Endothelial cell (in vitro differentiated cells): Measurements from ENCODE around the gene OMA1. TPM values are rescaled to one million over a fixed set of nuclear protein-coding genes. Genes with fewer than 3 reads are reported as not detected.

Source experiments
- DNase-seq: peaks from one replicate; pipeline ENCODE4 v3.0.0; 2021; ENCODE audit warnings: low spot score
- H3K27ac Mint-ChIP-seq: one replicate; pipeline ENCODE4 v1.8.0; 2021; ENCODE audit warnings: mixed read lengths, inconsistent platforms; ENCODE audit not compliant: unreplicated experiment
- H3K27me3 Mint-ChIP-seq: one replicate; pipeline ENCODE4 v1.8.0; 2021; ENCODE audit warnings: mild to moderate bottlenecking, moderate library complexity, mixed read lengths, inconsistent platforms; ENCODE audit not compliant: unreplicated experiment
- H3K36me3 Mint-ChIP-seq: one replicate; pipeline ENCODE4 v1.8.0; 2021; ENCODE audit warnings: mild to moderate bottlenecking, low read depth, mixed read lengths, inconsistent platforms; ENCODE audit not compliant: unreplicated experiment
- H3K4me1 Mint-ChIP-seq: one replicate; pipeline ENCODE4 v1.8.0; 2021; ENCODE audit warnings: mild to moderate bottlenecking, mixed read lengths, inconsistent platforms; ENCODE audit not compliant: unreplicated experiment
- H3K4me3 Mint-ChIP-seq: one replicate; pipeline ENCODE4 v1.8.0; 2021; ENCODE audit warnings: mild to moderate bottlenecking, mixed read lengths, inconsistent platforms; ENCODE audit not compliant: unreplicated experiment
- H3K9me3 Mint-ChIP-seq: one replicate; pipeline ENCODE4 v1.8.0; 2021; ENCODE audit warnings: mixed read lengths, inconsistent platforms; ENCODE audit not compliant: unreplicated experiment
- CTCF ChIP-seq: fragments of 200-600 bp; sonication (generic); IDR thresholded peaks from one replicate; pipeline ENCODE4 v1.5.0; 2021; ENCODE audit warnings: antibody characterized with exemption; ENCODE audit not compliant: unreplicated experiment
- total RNA-seq: library from RNA; stranded (reverse); fragmentation: NEBNext Ultra II Directional; extraction: Animal tissue kit (Norgen Biotek cat#: 25700); gene quantifications from one replicate; pipeline ENCODE4 v1.2.1, GENCODE V29; 2021; ENCODE audit not compliant: unreplicated experiment

Gene OMA1
- total RNA-seq, 1 donor from 2014 or later = 7.6 TPM

- no peaks in the 10 kb centered on the region for H3K27me3 Mint-ChIP-seq
- H3K9me3 Mint-ChIP-seq = no peaks in the 10 kb centered on the region
- TF ChIP-seq CTCF = no peak
- no peaks in the 10 kb centered on the region for H3K4me1 Mint-ChIP-seq
- no peak overlapping the region for H3K4me3 Mint-ChIP-seq
- no peak overlapping the region for H3K27ac Mint-ChIP-seq
- no peak for DNase-seq
- H3K36me3 Mint-ChIP-seq = peaks cover 3% of the 10 kb centered on the region
These were observed 37.9 kb downstream of the OMA1 start for GRCh38 chr1:58508629-58509028.

DNA sequence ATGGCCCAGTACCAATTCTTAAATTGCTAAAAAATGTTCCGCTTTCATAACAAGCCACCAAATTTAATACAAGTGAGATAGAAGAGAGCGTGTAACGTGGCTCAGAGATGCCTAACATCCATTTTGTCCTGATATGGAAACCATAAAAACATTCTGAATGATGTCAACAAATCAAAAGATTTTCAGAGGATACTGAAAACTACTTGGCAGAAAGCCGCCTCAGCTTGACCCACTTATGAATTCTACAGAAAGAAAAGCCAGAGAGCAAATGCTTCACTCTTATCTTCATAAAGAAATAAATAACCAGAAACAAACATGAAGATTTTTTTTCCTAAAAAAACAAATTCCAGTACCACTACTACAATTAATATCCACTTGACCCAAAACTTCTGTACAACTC, 41.2 kb downstream of the OMA1 start:
- no peak for TF ChIP-seq CTCF
- Mint-ChIP-seq H3K4me1 (no peaks in the 10 kb centered on the region), H3K27ac (no peak overlapping the region), H3K27me3 (no peaks in the 10 kb centered on the region), H3K9me3 (no peaks in the 10 kb centered on the region), H3K4me3 (no peak overlapping the region), H3K36me3 (no peaks in the 10 kb centered on the region)
- no peak for DNase-seq

- no peak for DNase-seq
- Mint-ChIP-seq H3K4me3 (no peak overlapping the region), H3K27me3 (no peaks in the 10 kb centered on the region), H3K4me1 (no peaks in the 10 kb centered on the region), H3K36me3 (no peaks in the 10 kb centered on the region), H3K9me3 (no peaks in the 10 kb centered on the region), H3K27ac (no peak overlapping the region)
- no peak for TF ChIP-seq CTCF
These were observed 44.0 kb downstream of the OMA1 start for GRCh38 chr1:58502519-58502918.

DNA sequence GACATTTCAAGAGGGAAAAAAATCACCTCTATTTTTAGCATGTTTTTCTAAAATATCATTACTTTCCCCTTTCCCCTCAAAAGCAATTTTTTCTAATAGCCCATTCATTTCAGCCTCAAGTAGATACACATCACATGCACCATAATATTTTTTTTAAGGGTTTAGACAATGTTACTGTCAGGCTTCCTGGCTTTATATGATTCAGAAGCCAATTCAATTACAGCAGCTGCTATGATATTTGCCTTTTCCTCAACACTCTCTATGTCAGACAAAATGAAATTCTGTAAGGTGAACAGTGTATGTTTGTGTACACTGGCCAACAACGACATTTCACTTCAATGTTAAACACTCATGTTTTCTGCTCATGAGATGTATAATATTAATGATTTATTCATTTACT, 46.5 kb downstream of the OMA1 start:
- H3K9me3 Mint-ChIP-seq = no peaks in the 10 kb centered on the region
- no peak overlapping the region for H3K4me3 Mint-ChIP-seq
- no peak overlapping the region for H3K27ac Mint-ChIP-seq
- DNase-seq = no peak
- H3K27me3 Mint-ChIP-seq = no peaks in the 10 kb centered on the region
- no peaks in the 10 kb centered on the region for H3K4me1 Mint-ChIP-seq
- H3K36me3 Mint-ChIP-seq = no peaks in the 10 kb centered on the region
- no peak for TF ChIP-seq CTCF

DNA sequence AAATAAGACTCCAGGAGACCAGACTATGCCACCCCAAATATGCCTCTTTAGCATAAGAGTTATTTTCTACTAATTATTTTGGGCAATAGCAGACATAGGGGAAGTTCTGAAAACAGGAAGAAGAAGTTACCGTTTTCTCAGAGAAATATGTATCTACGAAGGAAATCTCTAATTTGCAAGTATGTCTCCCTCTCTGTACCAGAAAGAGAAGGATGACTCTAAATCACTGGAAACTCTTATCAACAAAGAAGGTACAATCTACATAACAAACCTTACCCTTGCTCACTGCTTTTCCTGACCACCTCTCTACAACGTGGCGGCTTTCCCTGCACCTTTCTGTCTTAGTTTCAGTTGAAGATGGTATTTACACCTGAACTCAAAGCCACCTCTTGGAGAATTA, 49.0 kb downstream of the OMA1 start:
- H3K27me3 Mint-ChIP-seq = no peaks in the 10 kb centered on the region
- TF ChIP-seq CTCF = no peak
- H3K4me3 Mint-ChIP-seq = no peak overlapping the region
- no peaks in the 10 kb centered on the region for H3K9me3 Mint-ChIP-seq
- no peak overlapping the region for H3K27ac Mint-ChIP-seq
- H3K36me3 Mint-ChIP-seq = no peaks in the 10 kb centered on the region
- DNase-seq = no peak
- H3K4me1 Mint-ChIP-seq = no peaks in the 10 kb centered on the region
